IMR-90 (cell line): ENCODE results near the gene COL23A1. TPM values are rescaled to one million over a fixed set of nuclear protein-coding genes. Genes with fewer than 3 reads are reported as not detected.

Experiments used
- ATAC-seq: fragments of 200-7000 bp; cut with Tn5 transposase; 2 replicates; pipeline ENCODE4 v1.9.1; 2020; ENCODE audit warnings: low read depth, mild to moderate bottlenecking, moderate library complexity
- BruUV-seq: library from RNA; stranded (reverse); fragments of 400-500 nt; replicated peaks from 2 replicates; lab custom pipeline; 2021; lab: Mats Ljungman, UMichigan
- CTCF ChIA-PET: fragments of 300-600 bp; formaldehyde crosslinking; extraction: SDS; loops from one replicate; lab custom pipeline; 2021; ENCODE audit warnings: antibody characterized with exemption; lab: Yijun Ruan, JAX
- POLR2A ChIA-PET: fragments of 300-600 bp; sonication (Branson Sonifier 250); formaldehyde crosslinking; loops from one replicate; lab custom pipeline; 2022; ENCODE audit warnings: antibody characterized with exemption; ENCODE audit not compliant: unreplicated experiment; lab: Charles Lee
- DNase-seq: peaks from one replicate; pipeline ENCODE4 v3.0.0; 2013
- H2AFZ ChIP-seq: replicated peaks from 2 replicates; pipeline ENCODE3; 2013; ENCODE audit warnings: low read length, mild to moderate bottlenecking; ENCODE audit not compliant: poor library complexity
- H2AK5ac ChIP-seq: 2 replicates; pipeline ENCODE4 v1.6.1; 2013; ENCODE audit warnings: low read depth, low read length, inconsistent platforms
- H2AK9ac ChIP-seq: replicated peaks from 2 replicates; pipeline ENCODE3; 2013; ENCODE audit warnings: mild to moderate bottlenecking, low read depth, low read length, moderate library complexity; ENCODE audit not compliant: poor library complexity
- H2BK120ac ChIP-seq: 2 replicates; pipeline ENCODE4 v1.6.1; 2013; ENCODE audit warnings: low read depth, low read length, inconsistent platforms
- H2BK15ac ChIP-seq: 3 replicates; pipeline ENCODE4 v1.6.1; 2013; ENCODE audit warnings: low read depth, low read length, inconsistent platforms
- H2BK20ac ChIP-seq: 2 replicates; pipeline ENCODE4 v1.6.1; 2013; ENCODE audit warnings: low read depth, mild to moderate bottlenecking, inconsistent platforms, low read length, moderate library complexity
- H2BK5ac ChIP-seq: 2 replicates; pipeline ENCODE4 v1.6.1; 2013; ENCODE audit warnings: mild to moderate bottlenecking, low read depth, low read length, inconsistent platforms; ENCODE audit not compliant: poor library complexity, severe bottlenecking
- H3K14ac ChIP-seq: replicated peaks from 2 replicates; pipeline ENCODE4 v1.6.1; 2013; ENCODE audit warnings: low read depth, low read length, inconsistent platforms
- H3K18ac ChIP-seq: 2 replicates; pipeline ENCODE4 v1.6.1; 2013; ENCODE audit warnings: low read depth, low read length, control low read depth
- H3K23ac ChIP-seq: 2 replicates; pipeline ENCODE4 v1.6.1; 2013; ENCODE audit warnings: low read depth, low read length, inconsistent platforms
- H3K27ac ChIP-seq: 2 replicates; pipeline ENCODE4 v1.5.1; 2013; ENCODE audit warnings: mild to moderate bottlenecking, control low read depth, low read length; ENCODE audit not compliant: insufficient read depth
- H3K27me3 ChIP-seq: 2 replicates; pipeline ENCODE4 v1.6.1; 2013; ENCODE audit warnings: low read length; ENCODE audit not compliant: control insufficient read depth, insufficient read depth
- H3K36me3 ChIP-seq: 2 replicates; pipeline ENCODE4 v1.6.1; 2013; ENCODE audit warnings: low read length, mixed read lengths; ENCODE audit not compliant: control insufficient read depth, insufficient read depth
- H3K4ac ChIP-seq: 2 replicates; pipeline ENCODE4 v1.6.1; 2013; ENCODE audit warnings: low read depth, low read length, inconsistent platforms
- H3K4me1 ChIP-seq: 2 replicates; pipeline ENCODE4 v1.6.1; 2013; ENCODE audit warnings: low read length, mixed read lengths; ENCODE audit not compliant: control insufficient read depth, insufficient read depth
- H3K4me2 ChIP-seq: 2 replicates; pipeline ENCODE4 v1.6.1; 2013; ENCODE audit warnings: low read depth, mild to moderate bottlenecking, control low read depth, low read length, moderate library complexity
- H3K4me3 ChIP-seq: 2 replicates; pipeline ENCODE4 v1.5.1; 2013; ENCODE audit warnings: low read depth, mild to moderate bottlenecking, control low read depth, low read length, moderate library complexity; ENCODE audit not compliant: insufficient read depth
- H3K56ac ChIP-seq: 2 replicates; pipeline ENCODE4 v1.6.1; 2013; ENCODE audit warnings: low read length, inconsistent platforms; ENCODE audit not compliant: insufficient read depth; ENCODE audit errors: extremely low read depth
- H3K79me1 ChIP-seq, 2 experiments: 2 replicates each; pipeline ENCODE4 v1.6.1; 2013; ENCODE audit warnings: low read length in 2 of 2, inconsistent platforms in 1 of 2, low read depth in 1 of 2
- H3K9ac ChIP-seq: 2 replicates; pipeline ENCODE4 v1.6.1; 2013; ENCODE audit warnings: low read depth, low read length, control low read depth
- H3K9me1 ChIP-seq: 2 replicates; pipeline ENCODE4 v1.6.1; 2013; ENCODE audit warnings: low read length, inconsistent platforms; ENCODE audit not compliant: insufficient read depth
- H3K9me3 ChIP-seq: 2 replicates; pipeline ENCODE4 v1.6.1; 2013; ENCODE audit warnings: low read length; ENCODE audit not compliant: control insufficient read depth, insufficient read depth
- H4K20me1 ChIP-seq: 2 replicates; pipeline ENCODE4 v1.6.1; 2013; ENCODE audit warnings: low read length, inconsistent platforms; ENCODE audit not compliant: insufficient read depth
- H4K5ac ChIP-seq: 2 replicates; pipeline ENCODE4 v1.6.1; 2013; ENCODE audit warnings: mild to moderate bottlenecking, low read depth, low read length, control low read depth
- H4K8ac ChIP-seq, 2 experiments: 2 replicates each; pipeline ENCODE4 v1.6.1; 2013; ENCODE audit warnings: low read depth in 2 of 2, low read length in 2 of 2, control low read depth in 1 of 2, inconsistent platforms in 1 of 2
- H4K91ac ChIP-seq: 2 replicates; pipeline ENCODE4 v1.6.1; 2013; ENCODE audit warnings: low read depth, low read length, inconsistent platforms; ENCODE audit not compliant: insufficient read depth
- BHLHE40 ChIP-seq: fragments of 150-350 bp; IDR thresholded peaks from 2 replicates; pipeline ENCODE4 v1.6.1; 2016; ENCODE audit warnings: mild to moderate bottlenecking, low read depth, low read length
- CEBPB ChIP-seq: IDR thresholded peaks from 2 replicates; pipeline ENCODE4 v1.6.1; 2012; ENCODE audit warnings: low read depth, low read length, improper control_type of control experiment
- CHD1 ChIP-seq: IDR thresholded peaks from 2 replicates; pipeline ENCODE4 v1.6.1; 2012; ENCODE audit warnings: low read depth, low read length, improper control_type of control experiment
- CTCF ChIP-seq: conservative IDR thresholded peaks from 2 replicates; pipeline ENCODE4 v1.5.1; 2012; ENCODE audit warnings: mild to moderate bottlenecking, low read depth, low read length, improper control_type of control experiment
- ELK1 ChIP-seq: fragments of 150-350 bp; IDR thresholded peaks from 2 replicates; pipeline ENCODE4 v1.6.1; 2016; ENCODE audit warnings: low read depth, mild to moderate bottlenecking, low read length, moderate library complexity, borderline replicate concordance
- FOS ChIP-seq: fragments of 150-350 bp; IDR thresholded peaks from 2 replicates; pipeline ENCODE4 v1.6.1; 2016; ENCODE audit warnings: low read depth, low read length
- MAFK ChIP-seq: IDR thresholded peaks from 2 replicates; pipeline ENCODE4 v1.6.1; 2012; ENCODE audit warnings: low read depth, low read length, improper control_type of control experiment
- MAZ ChIP-seq: IDR thresholded peaks from 2 replicates; pipeline ENCODE4 v1.6.1; 2012; ENCODE audit warnings: low read depth, mild to moderate bottlenecking, low read length, improper control_type of control experiment, moderate library complexity, borderline replicate concordance
- MXI1 ChIP-seq: IDR thresholded peaks from 2 replicates; pipeline ENCODE4 v1.6.1; 2012; ENCODE audit warnings: low read depth, mild to moderate bottlenecking, low read length, moderate library complexity, borderline replicate concordance
- NFE2L2 ChIP-seq: fragments of 150-350 bp; IDR thresholded peaks from 2 replicates; pipeline ENCODE4 v1.6.1; 2016; ENCODE audit warnings: low read depth, mild to moderate bottlenecking, low read length
- POLR2A ChIP-seq: IDR thresholded peaks from 2 replicates; pipeline ENCODE4 v1.6.1; 2012; ENCODE audit warnings: mild to moderate bottlenecking, low read depth, low read length
- RAD21 ChIP-seq: IDR thresholded peaks from 2 replicates; pipeline ENCODE4 v1.6.1; 2012; ENCODE audit warnings: low read length, improper control_type of control experiment
- RCOR1 ChIP-seq: IDR thresholded peaks from 2 replicates; pipeline ENCODE4 v1.6.1; 2012; ENCODE audit warnings: mild to moderate bottlenecking, low read length, improper control_type of control experiment; ENCODE audit not compliant: insufficient replicate concordance
- RFX5 ChIP-seq: IDR thresholded peaks from 2 replicates; pipeline ENCODE4 v1.8.0; 2012; ENCODE audit warnings: low read depth, mild to moderate bottlenecking, low read length, moderate library complexity
- SMC3 ChIP-seq: fragments of 150-350 bp; IDR thresholded peaks from 2 replicates; pipeline ENCODE4 v1.6.1; 2016; ENCODE audit warnings: low read depth, mild to moderate bottlenecking, antibody characterized with exemption, low read length, moderate library complexity
- USF2 ChIP-seq: fragments of 150-350 bp; IDR thresholded peaks from 2 replicates; pipeline ENCODE4 v1.6.1; 2017; ENCODE audit warnings: mild to moderate bottlenecking, antibody characterized with exemption, low read length, low read depth
- WGBS, 2 experiments: methylation state at CpG; one replicate each; pipeline versions ENCODE4 v1.1.5 to v1.1.7; 2013; ENCODE audit warnings: missing lambda C conversion rate in 2 of 2; ENCODE audit not compliant: insufficient read length in 1 of 2; ENCODE audit errors: extremely low coverage in 2 of 2; 5-methylcytosine and 5-hydroxymethylcytosine counted together
- dilution Hi-C: fragments of 300-500 bp; cut with HindIII; formaldehyde crosslinking; loops from one replicate; pipeline ENCODE4 v1.14.3; 2018; ENCODE audit warnings: low sequenced_read_pairs; ENCODE audit not compliant: unreplicated experiment
- in situ Hi-C: fragments of 300-500 bp; cut with MboI; formaldehyde crosslinking; loops from 3 replicates; pipeline ENCODE4 v1.14.3; 2019; ENCODE audit warnings: low sequenced_read_pairs, inconsistent platforms, mixed read lengths
- intact Hi-C: fragments of 100-400 bp; cut with micrococcal nuclease; formaldehyde crosslinking; loops from 2 replicates; pipeline ENCODE4 v1.10.0; 2022
- polyA plus RNA-seq, 3 experiments: library from polyadenylated mRNA; depleted of rRNA; stranded (reverse); fragments of >200 nt; gene quantifications; 2 replicates each; pipeline ENCODE4 v1.2.3, GENCODE V29; 2012; ENCODE audit warnings: low replicate concordance in 1 of 3
- total RNA-seq: library from RNA; depleted of rRNA; stranded (reverse); fragments of >200 nt; gene quantifications from 2 replicates; pipeline ENCODE4 v1.2.3, GENCODE V29; 2012

The COL23A1 gene
- total and polyA plus RNA-seq, 2 of the 4 experiments (the other 2 are of a cell fraction): not detected

GRCh38 chr5:178236126-178236525, 354.1 kb downstream of the COL23A1 start:
- no peak overlapping the region for H4K8ac ChIP-seq
- peaks cover 6% of the 10 kb centered on the region for H3K4me1 ChIP-seq
- H2AK9ac ChIP-seq: no peak overlapping the region
- no peaks in the 10 kb centered on the region for H3K9me3 ChIP-seq
- H3K18ac ChIP-seq: no peak overlapping the region
- H2AK5ac ChIP-seq: no peak overlapping the region
- 80% methylated on average over 4 of the region's 9 CpGs; no CpG with 5 or more reads in 1 of the 2 experiments for WGBS, 2 experiments
- peaks cover 2% of the 10 kb centered on the region for H3K36me3 ChIP-seq
- H3K4me3 ChIP-seq: no peak overlapping the region
- intact Hi-C loops (no loop called here), in situ Hi-C loops (no loop called here), dilution Hi-C loops (no loop called here)
- no peak for DNase-seq
- TF ChIP-seq CHD1: no peak
- TF ChIP-seq ELK1: no peak
- no peak for TF ChIP-seq NFE2L2
- TF ChIP-seq USF2: no peak
- TF ChIP-seq MAFK: no peak
- no peak for TF ChIP-seq BHLHE40
- TF ChIP-seq SMC3: no peak
- TF ChIP-seq RCOR1: no peak
- no peak for TF ChIP-seq RFX5
- no peak for TF ChIP-seq FOS
- no peak for TF ChIP-seq POLR2A
- TF ChIP-seq MXI1: no peak
- no peak for TF ChIP-seq RAD21
- TF ChIP-seq CEBPB: no peak
- no peak for TF ChIP-seq CTCF
- TF ChIP-seq MAZ: no peak
- H4K20me1 ChIP-seq: no peaks in the 10 kb centered on the region; the same call in 1 of the 2 replicates
- CTCF ChIA-PET: interaction anchor here (0.6 kb wide), 2 partner anchors 24 to 386 kb away, joined by 3 to 4 read pairs; no protein-coding TSS in a partner anchor
- peaks cover 10% of the 10 kb centered on the region for H3K9me1 ChIP-seq
- no TSS peak for BruUV-seq
- H3K9ac ChIP-seq: no peak overlapping the region
- H2BK20ac ChIP-seq: no peak overlapping the region
- POLR2A ChIA-PET: no interaction called here
- H2AFZ ChIP-seq: no peak overlapping the region
- no peak overlapping the region for H3K56ac ChIP-seq
- no peak overlapping the region for H3K14ac ChIP-seq
- no peak overlapping the region for H2BK120ac ChIP-seq
- no peak overlapping the region for H4K5ac ChIP-seq
- no peak overlapping the region for H3K4me2 ChIP-seq
- no peaks in the 10 kb centered on the region for H3K27me3 ChIP-seq
- no peak overlapping the region for H3K4ac ChIP-seq
- no peak overlapping the region for H3K23ac ChIP-seq
- H2BK15ac ChIP-seq: no peak overlapping the region
- ATAC-seq: no peak
- no peak overlapping the region for H4K91ac ChIP-seq
- H2BK5ac ChIP-seq: no peak overlapping the region
- peaks cover 8 to 9% of the 10 kb centered on the region in 2 experiments for H3K79me1 ChIP-seq
- no peak overlapping the region for H3K27ac ChIP-seq
